ENCODE results near the gene FLRT1. TPM values are rescaled to one million over a fixed set of nuclear protein-coding genes. Genes with fewer than 3 reads are reported as not detected.

The FLRT1 gene
- total and polyA plus RNA-seq, 7 experiments from 2014 or later: 0.05 to 0.12 TPM; not detected in 5

GRCh38 chr11:64084146-64084950, 48.6 kb downstream of the FLRT1 start:
- intact Hi-C loops (cut with micrococcal nuclease): no loop called here
- no peaks in the 10 kb centered on the region for H3K4me1 ChIP-seq (ENCODE audit: control insufficient read depth in 2 of 2, insufficient read depth in 2 of 2, low read length in 2 of 2)
- no peaks in the 10 kb centered on the region for H3K36me3 ChIP-seq (ENCODE audit: control insufficient read depth in 2 of 3, insufficient read depth in 3 of 3, low read length in 3 of 3)
- Mint-ChIP-seq H3K36me3 (no peaks in the 10 kb centered on the region), H3K4me1 (no peaks in the 10 kb centered on the region), H3K9me3 (no peaks in the 10 kb centered on the region), H3K27ac (no peak overlapping the region), H3K4me3 (no peak overlapping the region), H3K27me3 (peaks cover 0 to 4% (median 0%) of the 10 kb centered on the region in 5 donors)
- no peak overlapping the region for H3K4me3 ChIP-seq (ENCODE audit: low read length)
- no peaks in the 10 kb centered on the region for H3K9me3 ChIP-seq (ENCODE audit: control insufficient read depth in 2 of 3, low read length in 3 of 3)
- ATAC-seq (no peak), DNase-seq (no peak)
- ChIA-PET CTCF (no interaction called here), POLR2A (no interaction called here)
- H3K27ac ChIP-seq (ENCODE audit: low read depth, low read length): no peak overlapping the region
- H3K27me3 ChIP-seq (ENCODE audit: control insufficient read depth in 2 of 2, insufficient read depth in 2 of 2, low read length in 2 of 2): no peaks in the 10 kb centered on the region

- Histone ChIP-seq H3K4me1 (ENCODE audit: control insufficient read depth in 2 of 2, insufficient read depth in 2 of 2, low read length in 2 of 2) (no peaks in the 10 kb centered on the region), H3K4me3 (ENCODE audit: low read length) (no peak overlapping the region), H3K9me3 (ENCODE audit: control insufficient read depth in 2 of 3, low read length in 3 of 3) (no peaks in the 10 kb centered on the region), H3K27ac (ENCODE audit: low read depth, low read length) (no peak overlapping the region), H3K36me3 (ENCODE audit: control insufficient read depth in 2 of 3, insufficient read depth in 3 of 3, low read length in 3 of 3) (no peaks in the 10 kb centered on the region), H3K27me3 (ENCODE audit: control insufficient read depth in 2 of 2, insufficient read depth in 2 of 2, low read length in 2 of 2) (no peaks in the 10 kb centered on the region)
- intact Hi-C loops (cut with micrococcal nuclease): no loop called here
- no peak for DNase-seq
- no peaks in the 10 kb centered on the region for H3K36me3 Mint-ChIP-seq
- H3K4me1 Mint-ChIP-seq: peaks cover 0 to 2% (median 0%) of the 10 kb centered on the region in 7 donors
- no peak overlapping the region for H3K4me3 Mint-ChIP-seq
- peaks cover 0 to 4% (median 0%) of the 10 kb centered on the region in 5 donors for H3K27me3 Mint-ChIP-seq
- ChIA-PET CTCF (interaction anchor here (1.2 kb wide), 1 partner anchor 85 kb away, joined by 3 read pairs; no protein-coding TSS in a partner anchor), POLR2A (no interaction called here)
- no peak for ATAC-seq
- no peak overlapping the region for H3K27ac Mint-ChIP-seq
- H3K9me3 Mint-ChIP-seq: no peaks in the 10 kb centered on the region
These were observed 49.4 kb downstream of the FLRT1 start for GRCh38 chr11:64084951-64085710.

Other genes starting within 250 kb of the FLRT1 start
- gene SPINDOC, start 222.5 kb upstream of the FLRT1 start, total RNA-seq: 10 to 100 TPM in 2 of 5 experiments, 1 to 10 TPM in 3; 6.6 to 42.2 (median 9.3) TPM
- gene SPINDOC, start 222.5 kb upstream of the FLRT1 start, polyA plus RNA-seq: under 1 TPM; 0.22 to 0.53 TPM
- 10 to 100 TPM; 42.3 to 69.1 (median 56.8) TPM for gene MARK2, start 196.8 kb upstream of the FLRT1 start, total RNA-seq
- 10 to 100 TPM; 29.4 to 64.5 TPM for gene MARK2, start 196.8 kb upstream of the FLRT1 start, polyA plus RNA-seq
- under 1 TPM in 1 of 5 experiments, not detected in 4; 0.07 TPM for gene RCOR2, start 118.8 kb upstream of the FLRT1 start, total RNA-seq
- not detected for gene RCOR2, start 118.8 kb upstream of the FLRT1 start, polyA plus RNA-seq
- gene NAA40, start 96.9 kb upstream of the FLRT1 start, total RNA-seq: 10 to 100 TPM; 21.0 to 39.8 (median 24.8) TPM
- gene NAA40, start 96.9 kb upstream of the FLRT1 start, polyA plus RNA-seq: 10 to 100 TPM in 1 of 2 donors, 1 to 10 TPM in 1; 5.1 to 10.3 TPM
- 100 to 1,000 TPM in 4 of 5 experiments, 10 to 100 TPM in 1; 90.9 to 363 (median 105) TPM for gene COX8A, start 61.3 kb upstream of the FLRT1 start, total RNA-seq
- 100 to 1,000 TPM; 360 to 375 TPM for gene COX8A, start 61.3 kb upstream of the FLRT1 start, polyA plus RNA-seq
- gene OTUB1, start 49.5 kb upstream of the FLRT1 start, total RNA-seq: 10 to 100 TPM; 59.4 to 99.0 (median 72.5) TPM
- 100 to 1,000 TPM; 117 to 125 TPM for gene OTUB1, start 49.5 kb upstream of the FLRT1 start, polyA plus RNA-seq
- gene MACROD1, start 130.2 kb downstream of the FLRT1 start, total RNA-seq: 10 to 100 TPM in 2 of 5 experiments, 1 to 10 TPM in 3; 5.4 to 12.4 (median 8.7) TPM
- gene MACROD1, start 130.2 kb downstream of the FLRT1 start, polyA plus RNA-seq: 10 to 100 TPM in 1 of 2 donors, 1 to 10 TPM in 1; 9.7 to 16.2 TPM
- gene STIP1, start 150.2 kb downstream of the FLRT1 start, total RNA-seq: 100 to 1,000 TPM in 1 of 5 experiments, 10 to 100 TPM in 4; 45.1 to 243 (median 88.8) TPM
- 100 to 1,000 TPM in 1 of 2 donors, 10 to 100 TPM in 1; 56.6 to 123 TPM for gene STIP1, start 150.2 kb downstream of the FLRT1 start, polyA plus RNA-seq
- 100 to 1,000 TPM in 4 of 5 experiments, 10 to 100 TPM in 1; 77.1 to 209 (median 120) TPM for gene FERMT3, start 170.8 kb downstream of the FLRT1 start, total RNA-seq
- 100 to 1,000 TPM; 119 to 186 TPM for gene FERMT3, start 170.8 kb downstream of the FLRT1 start, polyA plus RNA-seq
- gene TRPT1, start 190.3 kb downstream of the FLRT1 start, total RNA-seq: 10 to 100 TPM; 24.0 to 53.0 (median 27.2) TPM
- gene TRPT1, start 190.3 kb downstream of the FLRT1 start, polyA plus RNA-seq: 10 to 100 TPM; 50.0 to 53.7 TPM
- 10 to 100 TPM; 47.8 to 94.0 (median 78.3) TPM for gene NUDT22, start 190.3 kb downstream of the FLRT1 start, total RNA-seq
- gene NUDT22, start 190.3 kb downstream of the FLRT1 start, polyA plus RNA-seq: 10 to 100 TPM; 40.7 to 51.2 TPM
- gene DNAJC4, start 194.6 kb downstream of the FLRT1 start, total RNA-seq: 10 to 100 TPM; 39.3 to 61.7 (median 47.4) TPM
- 10 to 100 TPM; 24.3 to 26.7 TPM for gene DNAJC4, start 194.6 kb downstream of the FLRT1 start, polyA plus RNA-seq
- gene VEGFB, start 198.7 kb downstream of the FLRT1 start, total RNA-seq: 10 to 100 TPM; 30.6 to 99.5 (median 88.0) TPM
- gene VEGFB, start 198.7 kb downstream of the FLRT1 start, polyA plus RNA-seq: 10 to 100 TPM; 12.9 to 15.3 TPM
- gene FKBP2, start 205.2 kb downstream of the FLRT1 start, total RNA-seq: 10 to 100 TPM; 20.3 to 46.6 (median 33.5) TPM
- 10 to 100 TPM; 61.8 to 81.4 TPM for gene FKBP2, start 205.2 kb downstream of the FLRT1 start, polyA plus RNA-seq
- gene PPP1R14B, start 211.0 kb downstream of the FLRT1 start, total RNA-seq: 100 to 1,000 TPM in 1 of 5 experiments, 10 to 100 TPM in 4; 20.1 to 116 (median 26.0) TPM
- gene PPP1R14B, start 211.0 kb downstream of the FLRT1 start, polyA plus RNA-seq: 10 to 100 TPM; 23.9 to 29.5 TPM
- 10 to 100 TPM in 2 of 5 experiments, 1 to 10 TPM in 3; 3.3 to 12.1 (median 8.1) TPM for gene PLCB3, start 215.6 kb downstream of the FLRT1 start, total RNA-seq
- gene PLCB3, start 215.6 kb downstream of the FLRT1 start, polyA plus RNA-seq: under 1 TPM; 0.19 to 0.81 TPM
- 10 to 100 TPM; 17.5 to 41.1 (median 22.7) TPM for gene BAD, start 248.7 kb downstream of the FLRT1 start, total RNA-seq
- gene BAD, start 248.7 kb downstream of the FLRT1 start, polyA plus RNA-seq: 10 to 100 TPM; 40.3 TPM
- 10 to 100 TPM; 25.2 to 45.9 (median 34.3) TPM for gene GPR137, start 249.9 kb downstream of the FLRT1 start, total RNA-seq
- gene GPR137, start 249.9 kb downstream of the FLRT1 start, polyA plus RNA-seq: 1 to 10 TPM; 4.9 to 5.4 TPM

Data from naive thymus-derived CD4-positive, alpha-beta T cell (primary cell).